Measurements from ENCODE around the gene MEOX1.

DNA sequence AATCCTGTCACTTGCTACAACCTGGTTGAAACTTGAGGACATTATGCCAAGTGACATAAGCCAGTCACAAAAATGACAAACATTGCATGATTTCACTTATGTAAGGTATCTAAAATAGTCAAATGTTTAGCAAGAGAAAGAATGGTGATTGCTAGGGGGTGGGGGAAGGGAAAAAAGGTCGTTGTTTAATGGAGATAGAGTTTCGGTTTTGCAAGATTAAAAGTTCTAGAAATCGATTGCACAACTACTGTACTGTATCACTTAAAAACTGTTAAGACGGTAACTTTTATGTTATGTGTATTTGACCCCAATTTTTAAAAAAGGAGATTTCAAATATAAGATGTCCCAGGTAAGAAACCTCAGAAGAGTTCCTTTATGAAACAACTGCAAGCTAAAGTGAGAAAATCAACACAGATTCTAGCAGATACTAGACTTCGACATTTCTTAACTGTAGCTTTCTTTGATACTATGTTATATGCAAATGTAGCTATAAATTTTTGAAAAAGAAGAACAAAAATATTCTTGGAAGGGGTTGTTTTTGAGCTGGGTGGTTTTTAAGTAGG is 5.9 kb downstream of the MEOX1 start:
- TF ChIP-seq POLR2AphosphoS5 (IDR thresholded peaks at IDR 0.05) (no peak), POLR2A (IDR thresholded peaks at IDR 0.05) (no peak), EP300 (IDR thresholded peaks at IDR 0.05) (no peak)
- TF ChIP-seq, protein P1, sequence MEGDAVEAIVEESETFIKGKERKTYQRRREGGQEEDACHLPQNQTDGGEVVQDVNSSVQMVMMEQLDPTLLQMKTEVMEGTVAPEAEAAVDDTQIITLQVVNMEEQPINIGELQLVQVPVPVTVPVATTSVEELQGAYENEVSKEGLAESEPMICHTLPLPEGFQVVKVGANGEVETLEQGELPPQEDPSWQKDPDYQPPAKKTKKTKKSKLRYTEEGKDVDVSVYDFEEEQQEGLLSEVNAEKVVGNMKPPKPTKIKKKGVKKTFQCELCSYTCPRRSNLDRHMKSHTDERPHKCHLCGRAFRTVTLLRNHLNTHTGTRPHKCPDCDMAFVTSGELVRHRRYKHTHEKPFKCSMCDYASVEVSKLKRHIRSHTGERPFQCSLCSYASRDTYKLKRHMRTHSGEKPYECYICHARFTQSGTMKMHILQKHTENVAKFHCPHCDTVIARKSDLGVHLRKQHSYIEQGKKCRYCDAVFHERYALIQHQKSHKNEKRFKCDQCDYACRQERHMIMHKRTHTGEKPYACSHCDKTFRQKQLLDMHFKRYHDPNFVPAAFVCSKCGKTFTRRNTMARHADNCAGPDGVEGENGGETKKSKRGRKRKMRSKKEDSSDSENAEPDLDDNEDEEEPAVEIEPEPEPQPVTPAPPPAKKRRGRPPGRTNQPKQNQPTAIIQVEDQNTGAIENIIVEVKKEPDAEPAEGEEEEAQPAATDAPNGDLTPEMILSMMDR (IDR thresholded peaks at IDR 0.05) = no peak

Data from stomach (tissue), 4 donors.